GM12878 (cell line): ENCODE results near the gene FOXO3. TPM values are rescaled to one million over a fixed set of nuclear protein-coding genes. Genes with fewer than 3 reads are reported as not detected.

ENCODE experiments used
- ASH2L ChIP-seq: fragments of 300-600, 200-600 bp; sonication (generic); IDR thresholded peaks from 2 replicates; pipeline ENCODE4 v1.6.1; 2017; ENCODE audit warnings: low read depth, mild to moderate bottlenecking, borderline replicate concordance
- BHLHE40 ChIP-seq, 2 experiments: fragments of 450-650 bp in 1 of 2; IDR thresholded peaks; 2 replicates each; pipeline ENCODE4 v1.6.1; 2011 to 2017; ENCODE audit warnings: low read depth in 2 of 2, borderline replicate concordance in 1 of 2, improper control_type of control experiment in 1 of 2, low read length in 1 of 2, mild to moderate bottlenecking in 1 of 2
- CEBPZ ChIP-seq: fragments of 150-350 bp; IDR thresholded peaks from 2 replicates; pipeline ENCODE4 v1.6.1; 2016; ENCODE audit warnings: low read depth, low read length
- CUX1 ChIP-seq: IDR thresholded peaks from 2 replicates; pipeline ENCODE4 v1.6.1; 2012; ENCODE audit warnings: improper control_type of control experiment, low read depth, low read length; ENCODE audit not compliant: insufficient replicate concordance
- E2F4 ChIP-seq: IDR thresholded peaks from 2 replicates; pipeline ENCODE4 v1.6.1; 2012; ENCODE audit warnings: low read depth, low read length, improper control_type of control experiment
- HDAC2 ChIP-seq: fragments of 200-600 bp; sonication (generic); IDR thresholded peaks from 2 replicates; pipeline ENCODE4 v1.6.1; 2017
- KAT2A ChIP-seq: conservative IDR thresholded peaks from 2 replicates; pipeline ENCODE4 v1.6.1; 2011; ENCODE audit warnings: low read depth, low read length; ENCODE audit not compliant: control insufficient read depth
- MYB ChIP-seq: fragments of 150-350 bp; IDR thresholded peaks from 2 replicates; pipeline ENCODE4 v1.6.1; 2014; ENCODE audit warnings: mild to moderate bottlenecking, low read depth, low read length, borderline replicate concordance
- NR2F1 ChIP-seq: fragments of 450-650 bp; conservative IDR thresholded peaks from 2 replicates; pipeline ENCODE4 v1.6.1; 2017; ENCODE audit warnings: mild to moderate bottlenecking
- POU2F2 ChIP-seq: IDR thresholded peaks from 3 replicates; pipeline ENCODE4 v1.6.1; 2011; ENCODE audit warnings: low read depth, mild to moderate bottlenecking, low read length, borderline replicate concordance
- RAD21 ChIP-seq: IDR thresholded peaks from 2 replicates; pipeline ENCODE4 v1.6.1; 2011; ENCODE audit warnings: mild to moderate bottlenecking, low read depth, low read length, moderate library complexity; ENCODE audit not compliant: insufficient read depth
- RELB ChIP-seq: fragments of 450-650 bp; IDR thresholded peaks from 2 replicates; pipeline ENCODE4 v1.6.1; 2017; ENCODE audit warnings: low read depth, mild to moderate bottlenecking, moderate library complexity
- SMAD5 ChIP-seq: IDR thresholded peaks from 2 replicates; pipeline ENCODE4 v1.6.1; 2016; ENCODE audit warnings: antibody characterized with exemption, low read depth
- SPI1 ChIP-seq: IDR thresholded peaks from 2 replicates; pipeline ENCODE4 v1.6.1; 2011; ENCODE audit warnings: low read depth, mild to moderate bottlenecking, low read length, moderate library complexity, borderline replicate concordance; ENCODE audit not compliant: insufficient read depth
- YBX1 ChIP-seq: fragments of 450-650 bp; IDR thresholded peaks from 2 replicates; pipeline ENCODE4 v1.6.1; 2016; ENCODE audit warnings: antibody characterized with exemption
- ZNF24 ChIP-seq: fragments of 450-650 bp; IDR thresholded peaks from 2 replicates; pipeline ENCODE4 v1.6.1; 2017; ENCODE audit warnings: antibody characterized with exemption, mild to moderate bottlenecking
- ZZZ3 ChIP-seq: IDR thresholded peaks from 2 replicates; pipeline ENCODE4 v1.6.1; 2011; ENCODE audit warnings: low read depth; ENCODE audit not compliant: control insufficient read depth, insufficient read length
- polyA plus RNA-seq, 11 experiments: library from polyadenylated mRNA; depleted of rRNA in 4 of 11; unstranded in 6 of 11; stranded (reverse) in 5 of 11; fragments of >200 nt; fragmentation: Nextera tagmentation in 4 of 11; fragmentation: Illumina TruSeq in 1 of 11; extraction: Ambion mirVana in 4 of 11; extraction: Trizol in 1 of 11; gene quantifications; 1 replicate in 1 of 11; 2 replicates in 10 of 11; pipeline versions ENCODE4 v1.2.1 to v1.2.3, GENCODE V29; 2011 to 2016; ENCODE audit warnings: inconsistent platforms in 2 of 11, missing spikeins in 2 of 11, low read depth in 1 of 11
- total RNA-seq, 4 experiments: library from RNA; depleted of rRNA in 3 of 4; stranded (reverse); fragments of >200 nt in 3 of 4; fragmentation: Illumina TruSeq in 1 of 4; extraction: Trizol in 1 of 4; gene quantifications; 2 replicates each; pipeline versions ENCODE4 v1.2.1 to v1.2.3, GENCODE V29; 2013 to 2021

Gene FOXO3
- total and polyA plus RNA-seq, 10 of the 15 experiments (the other 5 are each of a cell fraction or from before 2014, with no cell fraction given), result 0.82 to 4.5 (median 1.7) TPM

DNA sequence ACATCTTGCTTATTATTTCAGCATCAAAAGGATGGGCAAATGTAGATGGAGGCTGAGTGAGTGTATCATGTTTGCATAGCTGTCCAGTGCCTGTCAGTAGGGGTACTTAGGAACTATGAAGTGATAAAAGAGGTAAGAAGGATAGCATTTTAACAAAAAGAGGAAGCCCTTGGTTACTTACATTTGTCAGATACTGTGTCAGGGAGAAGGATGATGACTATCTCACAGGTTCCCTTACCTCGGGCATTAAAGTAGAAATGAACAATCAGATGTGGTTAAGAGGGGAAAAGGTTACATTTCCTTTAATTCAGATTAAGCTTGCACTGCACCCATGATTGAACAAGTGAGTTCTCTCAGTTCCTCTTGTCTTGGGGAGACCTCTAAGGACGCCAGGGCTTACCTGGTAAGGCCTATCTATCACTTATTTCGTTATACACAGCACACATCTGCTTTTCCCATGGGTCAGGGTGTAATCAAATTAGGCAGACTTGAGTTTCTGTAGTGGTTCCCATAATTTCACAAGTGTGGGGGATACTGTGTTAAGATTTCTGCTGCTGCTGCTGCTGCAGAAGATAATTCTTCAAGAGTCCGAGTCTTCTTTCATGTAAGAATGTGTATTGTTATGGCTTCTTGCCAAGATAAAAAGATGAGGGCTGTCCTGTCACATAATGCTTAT is 4.5 kb downstream of the FOXO3 start (continued):
- TF ChIP-seq RELB, result peak; percentile 65; the same call in 1 of the 2 replicates
- TF ChIP-seq RAD21, result no peak
- TF ChIP-seq YBX1, result no peak
- peak; percentile 66 to 81; a peak in 3 of 4 replicates for TF ChIP-seq BHLHE40 (IDR thresholded peaks at IDR 0.05; ENCODE audit: borderline replicate concordance in 1 of 2, low read depth in 2 of 2, low read length in 1 of 2)
- TF ChIP-seq CUX1, result peak; percentile 53
- no peak for TF ChIP-seq E2F4
- TF ChIP-seq CEBPZ, result no peak
- no peak for TF ChIP-seq HDAC2
- no peak for TF ChIP-seq ZZZ3
- TF ChIP-seq SPI1, result peak; percentile 98
- peak; percentile 99 for TF ChIP-seq NR2F1
- TF ChIP-seq ZNF24, result peak; percentile 59; the same call in 1 of the 2 replicates
- no peak for TF ChIP-seq SMAD5
- no peak for TF ChIP-seq ASH2L
- TF ChIP-seq KAT2A, result no peak
- no peak for TF ChIP-seq MYB
- peak; percentile 67; the same call in 2 of the 3 replicates for TF ChIP-seq POU2F2
